BJ (cell line): ENCODE measurements around the gene SLC35G6. TPM values are rescaled to one million over a fixed set of nuclear protein-coding genes. Genes with fewer than 3 reads are reported as not detected.

ENCODE experiments used
- CTCF ChIA-PET: fragments of 350-600 bp; formaldehyde crosslinking; extraction: SDS; loops from one replicate; lab custom pipeline; 2021; ENCODE audit warnings: antibody characterized with exemption, inconsistent platforms; lab: Yijun Ruan, JAX
- POLR2A ChIA-PET: fragments of 300-600 bp; sonication (Branson Sonifier 250); formaldehyde crosslinking; extraction: SDS; loops from one replicate; lab custom pipeline; 2021; ENCODE audit warnings: antibody characterized with exemption; lab: Charles Lee
- DNase-seq: peaks from one replicate; pipeline ENCODE4 v3.0.0-alpha.2; 2011; ENCODE audit warnings: low read depth
- H3K27me3 ChIP-seq: 2 replicates; pipeline ENCODE4 v1.6.0; 2011; ENCODE audit warnings: low read length; ENCODE audit not compliant: control insufficient read depth, insufficient read depth
- H3K36me3 ChIP-seq: 2 replicates; pipeline ENCODE4 v1.5.1; 2011; ENCODE audit warnings: low read length; ENCODE audit not compliant: control insufficient read depth, insufficient read depth
- H3K4me3 ChIP-seq: 2 replicates; pipeline ENCODE4 v1.5.1; 2011; ENCODE audit warnings: low read depth, mild to moderate bottlenecking, control low read depth, low read length
- CTCF ChIP-seq: IDR thresholded peaks from 2 replicates; pipeline ENCODE4 v1.5.1; 2011; ENCODE audit warnings: low read depth, mild to moderate bottlenecking, control low read depth, inconsistent platforms, low read length, moderate library complexity; ENCODE audit not compliant: insufficient read depth
- polyA plus RNA-seq: library from polyadenylated mRNA; depleted of rRNA; stranded (reverse); fragments of >200 nt; gene quantifications from 2 replicates; pipeline ENCODE4 v1.2.3, GENCODE V29; 2011

Gene SLC35G6
- polyA plus RNA-seq, 1 experiment = not detected

DNA sequence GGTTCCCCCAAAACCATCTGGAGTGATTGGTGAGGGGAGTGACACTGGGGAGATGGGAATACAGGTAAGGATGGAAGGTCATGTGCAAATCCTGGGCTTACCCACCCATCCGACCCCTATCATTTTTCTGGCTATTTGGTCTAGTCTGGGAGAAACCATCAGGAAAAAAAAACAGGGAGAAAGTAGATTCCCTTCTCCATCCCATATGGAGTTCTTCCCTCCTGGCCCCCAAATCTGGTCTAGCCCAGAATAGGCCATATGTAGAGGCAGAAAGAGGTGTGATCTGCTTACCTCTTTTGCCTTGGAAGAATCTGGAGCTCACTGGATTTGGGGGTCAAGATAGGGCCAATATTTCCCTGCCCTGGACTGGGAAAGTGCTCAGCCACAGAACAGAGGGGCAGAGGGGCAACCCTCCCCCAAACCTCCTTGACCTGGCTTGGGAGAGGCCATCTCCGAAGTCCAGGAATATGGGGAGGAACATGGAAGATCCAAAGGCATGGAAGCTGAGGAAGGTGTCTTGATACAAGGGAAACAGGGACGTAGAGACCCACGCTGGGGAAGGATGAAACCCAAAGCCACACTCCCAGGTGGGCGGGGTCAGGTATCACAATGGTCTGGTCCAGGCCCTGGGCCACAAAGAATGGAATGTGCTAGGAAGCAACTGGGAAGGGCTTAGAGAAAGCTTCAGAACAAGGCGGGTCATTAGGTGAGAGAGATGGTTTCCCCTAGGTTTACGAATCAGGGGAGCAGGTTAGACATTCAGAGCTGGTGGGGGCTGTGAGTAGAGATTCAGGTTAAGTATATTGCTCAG, 20.2 kb upstream of the SLC35G6 start:
- ChIA-PET CTCF (interaction anchor here (0.8 to 1.3 kb wide), 3 partner anchors 16 to 33 kb away, joined by 3 to 6 read pairs (median 4); partner anchors contain the start of gene CHRNB1), POLR2A (no interaction called here)
- no peak for DNase-seq

DNA sequence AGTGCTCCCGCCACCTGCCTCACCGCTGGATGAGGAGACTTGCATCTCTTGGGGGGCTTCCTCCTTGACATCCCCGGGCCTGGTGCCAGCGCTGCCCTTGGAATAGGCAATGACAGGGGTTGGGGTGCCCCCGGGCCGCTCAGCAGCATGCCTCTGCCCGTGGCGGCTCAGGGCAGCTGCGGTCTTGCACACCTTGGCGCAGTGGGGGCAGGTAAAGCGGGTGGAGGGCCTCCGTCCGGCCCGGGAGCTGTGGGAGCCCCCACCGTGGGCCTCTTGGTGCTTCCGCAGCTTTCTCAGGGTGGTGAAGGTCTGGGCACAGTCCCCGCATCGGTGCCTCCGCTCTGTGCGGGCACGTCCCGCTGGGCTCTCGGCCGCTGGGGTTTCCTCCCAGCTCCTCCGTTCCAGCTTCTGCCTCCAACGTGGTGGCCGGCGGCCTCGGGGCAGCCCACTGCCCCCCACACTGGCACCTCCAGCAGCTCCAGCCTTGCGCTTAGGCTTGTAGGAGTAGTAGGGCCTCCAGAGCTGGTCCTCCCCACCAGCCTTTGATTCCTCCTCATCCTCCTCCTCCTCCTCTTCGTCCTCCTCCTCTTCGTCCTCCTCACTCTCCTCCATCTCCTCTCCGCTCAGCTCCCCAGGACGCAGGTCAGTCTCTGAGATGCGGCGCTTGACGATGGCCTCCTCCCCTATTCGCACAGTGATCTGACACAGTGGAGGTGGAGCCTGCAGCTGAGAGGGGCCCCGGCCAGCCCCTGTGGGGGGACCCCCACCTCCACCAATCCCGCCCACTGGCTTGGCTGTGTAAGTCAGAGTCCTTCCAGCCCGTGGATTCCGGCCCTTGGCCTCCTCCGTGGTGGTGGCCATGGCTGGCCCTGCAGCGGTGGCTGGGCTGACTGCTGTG, 18.5 kb upstream of the SLC35G6 start:
- ChIA-PET CTCF (interaction anchor here (0.9 to 1.2 kb wide), 2 partner anchors 51 to 98 kb away, joined by 3 read pairs; no protein-coding TSS in a partner anchor), POLR2A (no interaction called here)
- DNase-seq = no peak
- no peak overlapping the region for H3K4me3 ChIP-seq
- no peaks in the 10 kb centered on the region for H3K27me3 ChIP-seq
- peaks cover 41% of the 10 kb centered on the region for H3K36me3 ChIP-seq
- TF ChIP-seq CTCF = no peak

More for the DNA sequence above, 20.2 kb upstream of the SLC35G6 start:
- TF ChIP-seq CTCF = no peak
- Histone ChIP-seq H3K27me3 (no peaks in the 10 kb centered on the region), H3K36me3 (peaks cover 31% of the 10 kb centered on the region), H3K4me3 (no peak overlapping the region)

DNA sequence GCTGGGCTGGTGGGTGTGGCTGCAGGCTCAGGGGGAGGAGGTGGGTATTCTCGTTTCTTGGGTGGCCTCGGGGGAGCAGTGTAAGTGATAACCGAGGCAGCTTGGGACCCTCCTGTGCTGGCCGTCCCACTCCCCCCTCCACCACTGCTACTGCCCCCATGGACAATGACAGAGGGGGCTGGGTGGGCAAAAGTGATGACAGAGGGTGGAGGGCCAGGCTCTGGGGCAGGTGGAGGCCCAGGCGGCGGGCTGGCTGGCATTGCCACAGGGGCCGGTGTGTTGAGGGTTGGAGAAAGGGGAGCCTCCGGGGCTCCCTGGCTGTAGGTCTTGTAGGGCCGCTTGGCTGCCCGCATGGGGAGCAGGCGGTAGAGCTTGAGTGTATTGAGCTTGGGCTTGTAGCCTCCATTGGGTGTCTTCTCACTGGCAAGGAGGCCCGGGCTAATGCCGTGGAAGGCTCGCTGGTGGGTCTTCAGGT, 17.8 kb upstream of the SLC35G6 start:
- H3K36me3 ChIP-seq = peaks cover 43% of the 10 kb centered on the region
- CTCF ChIA-PET = no interaction called here
- no peaks in the 10 kb centered on the region for H3K27me3 ChIP-seq
- H3K4me3 ChIP-seq = no peak overlapping the region
- POLR2A ChIA-PET = no interaction called here
- DNase-seq = no peak
- no peak for TF ChIP-seq CTCF

DNA sequence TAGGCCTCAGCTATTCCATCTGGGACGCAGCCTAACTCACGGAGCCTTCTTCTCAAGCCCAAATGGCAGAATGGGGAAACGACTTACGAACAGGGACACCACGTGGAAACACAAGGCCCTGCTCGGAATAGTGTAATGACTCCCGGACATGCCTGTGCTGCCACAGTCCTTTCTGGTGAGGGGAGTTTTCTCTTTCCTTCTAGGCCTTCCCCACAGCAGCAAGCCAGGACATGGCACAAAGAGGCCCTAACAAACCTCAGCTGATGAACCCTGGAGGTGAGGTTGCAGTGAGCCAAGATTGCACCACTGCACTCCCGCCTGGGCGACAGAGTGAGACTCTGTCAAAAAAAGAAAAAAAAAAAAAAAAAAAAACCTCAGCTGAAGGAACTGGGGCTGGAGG, 17.2 kb upstream of the SLC35G6 start:
- Histone ChIP-seq H3K27me3 (no peaks in the 10 kb centered on the region), H3K4me3 (no peak overlapping the region), H3K36me3 (peaks cover 43% of the 10 kb centered on the region)
- POLR2A ChIA-PET = no interaction called here
- CTCF ChIA-PET = interaction anchor here (0.6 to 0.9 kb wide), 2 partner anchors 23 to 245 kb away, joined by 3 read pairs; no protein-coding TSS in a partner anchor
- no peak for TF ChIP-seq CTCF
- no peak for DNase-seq
